HepG2 (cell line): ENCODE measurements around the gene FABP1. TPM values are rescaled to one million over a fixed set of nuclear protein-coding genes. Genes with fewer than 3 reads are reported as not detected.

Experiments
- AKNA ChIP-seq: sonication (generic); formaldehyde crosslinking; IDR thresholded peaks from 2 replicates; pipeline ENCODE4 v1.4.0; 2020; ENCODE audit warnings: missing genetic modification reagents, borderline replicate concordance
- CREBL2 ChIP-seq: sonication (generic); formaldehyde crosslinking; IDR thresholded peaks from 2 replicates; pipeline ENCODE4 v1.8.1; 2023; ENCODE audit warnings: missing genetic modification reagents, mild to moderate bottlenecking, borderline replicate concordance
- ELF3 ChIP-seq: IDR thresholded peaks from 2 replicates; pipeline ENCODE4 v1.6.1; 2016; ENCODE audit warnings: missing genetic modification reagents, missing compliant biosample characterization
- ESRRA ChIP-seq: sonication (generic); formaldehyde crosslinking; IDR thresholded peaks from 2 replicates; pipeline ENCODE4 v1.5.1; 2020; ENCODE audit warnings: mild to moderate bottlenecking, low read depth, missing genetic modification reagents
- HMGXB3 ChIP-seq: sonication (generic); formaldehyde crosslinking; IDR thresholded peaks from 2 replicates; pipeline ENCODE4 v1.4.0; 2020; ENCODE audit warnings: missing genetic modification reagents, borderline replicate concordance
- HNRNPL ChIP-seq: fragments of 200-400 bp; formaldehyde crosslinking; IDR thresholded peaks from 2 replicates; pipeline ENCODE4 v1.6.1; 2017; ENCODE audit warnings: mild to moderate bottlenecking, low read depth, low read length
- HOXD1 ChIP-seq: sonication (generic); formaldehyde crosslinking; IDR thresholded peaks from 2 replicates; pipeline ENCODE4 v1.5.0; 2020; ENCODE audit warnings: missing genetic modification reagents
- KMT2B ChIP-seq: IDR thresholded peaks from 2 replicates; pipeline ENCODE4 v1.6.1; 2016; ENCODE audit warnings: missing genetic modification reagents, missing compliant biosample characterization
- NCOA1 ChIP-seq: sonication (generic); formaldehyde crosslinking; IDR thresholded peaks from 2 replicates; pipeline ENCODE4 v1.9.0; 2021; ENCODE audit warnings: missing genetic modification reagents
- NONO ChIP-seq, 2 experiments: fragments of 450-650 bp in 1 of 2; sonication (generic) in 1 of 2; formaldehyde crosslinking in 1 of 2; IDR thresholded peaks in 1 of 2; conservative IDR thresholded peaks in 1 of 2; 2 replicates each; pipeline versions ENCODE4 v1.6.1 to v1.8.0; 2017 to 2022; ENCODE audit warnings: mild to moderate bottlenecking in 1 of 2, missing genetic modification reagents in 1 of 2, moderate library complexity in 1 of 2
- REL ChIP-seq: sonication (generic); formaldehyde crosslinking; conservative IDR thresholded peaks from 2 replicates; pipeline ENCODE4 v1.8.0; 2022; ENCODE audit warnings: mild to moderate bottlenecking, missing genetic modification reagents, moderate library complexity
- XRCC5 ChIP-seq: fragments of 200-400 bp; formaldehyde crosslinking; optimal IDR thresholded peaks from 2 replicates; pipeline ENCODE3; 2017; ENCODE audit warnings: mild to moderate bottlenecking, low read length
- ZNF24 ChIP-seq: fragments of 450-650 bp; IDR thresholded peaks from 2 replicates; pipeline ENCODE4 v1.6.1; 2017; ENCODE audit warnings: antibody characterized with exemption, mild to moderate bottlenecking
- ZSCAN5A ChIP-seq: sonication (generic); formaldehyde crosslinking; IDR thresholded peaks from 2 replicates; pipeline ENCODE4 v1.8.0; 2022; ENCODE audit warnings: mild to moderate bottlenecking, missing genetic modification reagents, borderline replicate concordance
- polyA plus RNA-seq, 8 experiments: library from polyadenylated mRNA; depleted of rRNA in 3 of 8; stranded (reverse) in 7 of 8; unstranded in 1 of 8; fragments of >200 nt; fragmentation: Illumina TruSeq in 4 of 8; extraction: Trizol in 4 of 8; gene quantifications; 2 replicates each; pipeline versions ENCODE4 v1.2.1 to v1.2.3, GENCODE V29; 2011 to 2016; ENCODE audit warnings: low read depth in 4 of 8, missing spikeins in 1 of 8, mixed read lengths in 1 of 8; ENCODE audit not compliant: insufficient read depth in 1 of 8
- total RNA-seq, 5 experiments: library from RNA; depleted of rRNA; stranded (reverse); fragments of >200 nt; fragmentation: Illumina TruSeq; extraction: Trizol; gene quantifications; 2 replicates each; pipeline ENCODE4 v1.2.3, GENCODE V29; 2016; ENCODE audit warnings: low read depth in 1 of 5

FABP1 gene
- total and polyA plus RNA-seq, 2 of the 13 experiments (the other 11 are each of a cell fraction or from before 2014, with no cell fraction given): 644 to 1,608 TPM

GRCh38 chr2:88126772-88127637, 857 bp downstream of the FABP1 start (continued):
- TF ChIP-seq CREBL2 (CRISPR knock-in tag) (no peak), ZSCAN5A (CRISPR knock-in tag) (0 out of 2 replicates have a peak, but pooled peaks have one; percentile 47), HMGXB3 (CRISPR knock-in tag) (peak; percentile 18; the same call in 1 of the 2 replicates), ZNF24 (no peak), ESRRA (CRISPR knock-in tag) (peak; percentile 57), KMT2B (CRISPR knock-in tag) (no peak), XRCC5 (no peak), NCOA1 (CRISPR knock-in tag) (peak; percentile 37; the same call in 1 of the 2 replicates), AKNA (CRISPR knock-in tag) (0 out of 2 replicates have a peak, but pooled peaks have one; percentile 48), REL (peak; percentile 79; the same call in 1 of the 2 replicates), NONO (IDR thresholded peaks at IDR 0.05) (no peak), NONO (CRISPR knock-in tag; conservative IDR thresholded peaks at IDR 0.05) (peak; percentile 19), HOXD1 (CRISPR knock-in tag) (0 out of 2 replicates have a peak, but pooled peaks have one; percentile 66), HNRNPL (peak; percentile 32; the same call in 1 of the 2 replicates), ELF3 (CRISPR knock-in tag) (no peak)
